Stomach (tissue), 4 donors: ENCODE data around the gene AGPS.

ENCODE experiments used
- EP300 ChIP-seq: sonication (generic); formaldehyde crosslinking; IDR thresholded peaks from one replicate; pipeline ENCODE4 v1.6.1; 2017; ENCODE audit warnings: antibody characterized with exemption
- POLR2A ChIP-seq, 4 donors: fragments of 450-650 bp; IDR thresholded peaks; one replicate each; pipeline ENCODE4 v1.6.1; 2016; ENCODE audit warnings: antibody characterized with exemption in 4 of 4, control low read depth in 2 of 4, mild to moderate bottlenecking in 1 of 4, moderate library complexity in 1 of 4
- POLR2AphosphoS5 ChIP-seq, 3 donors: sonication (generic); formaldehyde crosslinking; IDR thresholded peaks; one replicate each; pipeline ENCODE4 v1.6.1; 2016; ENCODE audit warnings: antibody characterized with exemption in 3 of 3
- TF ChIP-seq, protein P1 (sequence below), 7 experiments: fragments of 450-650 bp in 4 of 7; fragments of 200-600 bp in 3 of 7; sonication (generic) in 3 of 7; IDR thresholded peaks; one replicate each; pipeline ENCODE4 v1.5.1; 2016 to 2019; ENCODE audit warnings: antibody characterized with exemption in 7 of 7, control low read depth in 2 of 7, mild to moderate bottlenecking in 1 of 7

DNA sequence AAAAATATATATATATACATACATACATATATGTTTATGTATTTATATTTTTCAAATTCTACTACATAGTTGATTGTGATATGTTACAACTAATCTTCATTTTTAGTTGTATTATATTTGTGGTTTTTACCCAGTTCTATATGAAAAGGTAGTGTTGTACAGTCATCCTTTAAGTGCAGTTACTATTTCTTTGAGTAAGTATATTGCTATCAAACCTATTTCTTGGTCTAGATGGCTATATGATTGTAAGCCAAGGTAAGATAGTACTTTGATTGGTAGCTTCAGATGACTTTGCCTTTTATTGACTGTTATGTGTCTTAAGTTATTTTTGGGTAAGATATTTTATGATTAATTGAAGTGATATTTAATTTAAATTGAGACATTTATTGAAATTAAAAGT lies 89.6 kb downstream of the AGPS start:
- TF ChIP-seq, protein P1, sequence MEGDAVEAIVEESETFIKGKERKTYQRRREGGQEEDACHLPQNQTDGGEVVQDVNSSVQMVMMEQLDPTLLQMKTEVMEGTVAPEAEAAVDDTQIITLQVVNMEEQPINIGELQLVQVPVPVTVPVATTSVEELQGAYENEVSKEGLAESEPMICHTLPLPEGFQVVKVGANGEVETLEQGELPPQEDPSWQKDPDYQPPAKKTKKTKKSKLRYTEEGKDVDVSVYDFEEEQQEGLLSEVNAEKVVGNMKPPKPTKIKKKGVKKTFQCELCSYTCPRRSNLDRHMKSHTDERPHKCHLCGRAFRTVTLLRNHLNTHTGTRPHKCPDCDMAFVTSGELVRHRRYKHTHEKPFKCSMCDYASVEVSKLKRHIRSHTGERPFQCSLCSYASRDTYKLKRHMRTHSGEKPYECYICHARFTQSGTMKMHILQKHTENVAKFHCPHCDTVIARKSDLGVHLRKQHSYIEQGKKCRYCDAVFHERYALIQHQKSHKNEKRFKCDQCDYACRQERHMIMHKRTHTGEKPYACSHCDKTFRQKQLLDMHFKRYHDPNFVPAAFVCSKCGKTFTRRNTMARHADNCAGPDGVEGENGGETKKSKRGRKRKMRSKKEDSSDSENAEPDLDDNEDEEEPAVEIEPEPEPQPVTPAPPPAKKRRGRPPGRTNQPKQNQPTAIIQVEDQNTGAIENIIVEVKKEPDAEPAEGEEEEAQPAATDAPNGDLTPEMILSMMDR (IDR thresholded peaks at IDR 0.05), result no peak
- TF ChIP-seq POLR2AphosphoS5 (IDR thresholded peaks at IDR 0.05) (no peak), EP300 (no peak), POLR2A (IDR thresholded peaks at IDR 0.05) (no peak)
